Measurements from ENCODE around the gene COL6A3.
A peak's percentile ranks its signal among the peaks of the same experiment; 100 is the strongest.

Gene COL6A3, protein sequence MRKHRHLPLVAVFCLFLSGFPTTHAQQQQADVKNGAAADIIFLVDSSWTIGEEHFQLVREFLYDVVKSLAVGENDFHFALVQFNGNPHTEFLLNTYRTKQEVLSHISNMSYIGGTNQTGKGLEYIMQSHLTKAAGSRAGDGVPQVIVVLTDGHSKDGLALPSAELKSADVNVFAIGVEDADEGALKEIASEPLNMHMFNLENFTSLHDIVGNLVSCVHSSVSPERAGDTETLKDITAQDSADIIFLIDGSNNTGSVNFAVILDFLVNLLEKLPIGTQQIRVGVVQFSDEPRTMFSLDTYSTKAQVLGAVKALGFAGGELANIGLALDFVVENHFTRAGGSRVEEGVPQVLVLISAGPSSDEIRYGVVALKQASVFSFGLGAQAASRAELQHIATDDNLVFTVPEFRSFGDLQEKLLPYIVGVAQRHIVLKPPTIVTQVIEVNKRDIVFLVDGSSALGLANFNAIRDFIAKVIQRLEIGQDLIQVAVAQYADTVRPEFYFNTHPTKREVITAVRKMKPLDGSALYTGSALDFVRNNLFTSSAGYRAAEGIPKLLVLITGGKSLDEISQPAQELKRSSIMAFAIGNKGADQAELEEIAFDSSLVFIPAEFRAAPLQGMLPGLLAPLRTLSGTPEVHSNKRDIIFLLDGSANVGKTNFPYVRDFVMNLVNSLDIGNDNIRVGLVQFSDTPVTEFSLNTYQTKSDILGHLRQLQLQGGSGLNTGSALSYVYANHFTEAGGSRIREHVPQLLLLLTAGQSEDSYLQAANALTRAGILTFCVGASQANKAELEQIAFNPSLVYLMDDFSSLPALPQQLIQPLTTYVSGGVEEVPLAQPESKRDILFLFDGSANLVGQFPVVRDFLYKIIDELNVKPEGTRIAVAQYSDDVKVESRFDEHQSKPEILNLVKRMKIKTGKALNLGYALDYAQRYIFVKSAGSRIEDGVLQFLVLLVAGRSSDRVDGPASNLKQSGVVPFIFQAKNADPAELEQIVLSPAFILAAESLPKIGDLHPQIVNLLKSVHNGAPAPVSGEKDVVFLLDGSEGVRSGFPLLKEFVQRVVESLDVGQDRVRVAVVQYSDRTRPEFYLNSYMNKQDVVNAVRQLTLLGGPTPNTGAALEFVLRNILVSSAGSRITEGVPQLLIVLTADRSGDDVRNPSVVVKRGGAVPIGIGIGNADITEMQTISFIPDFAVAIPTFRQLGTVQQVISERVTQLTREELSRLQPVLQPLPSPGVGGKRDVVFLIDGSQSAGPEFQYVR (N-terminal part only)

DNA sequence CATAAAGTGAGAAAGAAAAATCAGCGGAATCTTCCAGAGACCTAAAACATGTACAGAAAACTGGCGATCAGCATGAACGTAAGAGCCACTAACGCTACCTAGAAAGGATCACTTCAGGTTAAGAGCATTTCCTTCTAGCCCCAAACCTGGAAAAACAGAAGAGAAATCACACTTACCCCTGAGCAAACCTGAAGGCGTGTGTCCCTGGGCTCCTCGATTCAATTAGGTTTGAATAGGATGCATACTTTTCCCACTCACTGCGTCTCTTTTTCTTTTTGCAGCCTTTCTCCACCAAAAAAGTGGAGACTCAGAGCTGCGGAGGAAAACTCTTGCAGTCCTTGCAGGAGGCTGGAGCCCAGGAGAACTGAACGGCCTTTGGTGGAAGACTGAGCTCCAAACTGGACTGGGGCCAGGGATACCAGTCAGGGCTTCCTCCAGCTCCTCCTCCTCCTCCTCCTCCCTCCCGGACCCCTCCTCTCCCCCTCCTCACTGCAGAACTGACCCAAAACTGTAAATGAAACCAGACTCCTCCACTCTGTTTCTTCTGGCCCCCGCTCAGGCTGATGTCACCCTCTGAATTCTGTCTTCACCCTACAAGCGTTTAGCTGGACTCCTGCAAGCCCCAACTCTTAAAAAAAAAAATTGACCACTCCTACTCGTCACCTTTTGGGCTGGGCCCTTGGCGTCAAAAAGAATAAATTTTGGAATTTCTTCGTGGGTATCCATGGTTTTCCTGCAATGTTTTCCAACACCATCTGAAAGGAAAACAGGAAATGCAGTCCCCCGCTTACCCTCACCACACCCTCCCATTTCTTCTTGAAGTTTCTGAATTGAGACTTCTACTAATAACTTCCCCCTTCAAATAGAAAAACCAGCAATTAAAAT, at the start of gene COL6A3:
Gene COL6A3, minus strand, starts transcription at position 388 of the 885 bp plus-strand sequence. CDS start 17,347 bp downstream, outside the sequence.
- peak within 1 kb of the TSS; percentile 90 for H3K27ac Mint-ChIP-seq

DNA sequence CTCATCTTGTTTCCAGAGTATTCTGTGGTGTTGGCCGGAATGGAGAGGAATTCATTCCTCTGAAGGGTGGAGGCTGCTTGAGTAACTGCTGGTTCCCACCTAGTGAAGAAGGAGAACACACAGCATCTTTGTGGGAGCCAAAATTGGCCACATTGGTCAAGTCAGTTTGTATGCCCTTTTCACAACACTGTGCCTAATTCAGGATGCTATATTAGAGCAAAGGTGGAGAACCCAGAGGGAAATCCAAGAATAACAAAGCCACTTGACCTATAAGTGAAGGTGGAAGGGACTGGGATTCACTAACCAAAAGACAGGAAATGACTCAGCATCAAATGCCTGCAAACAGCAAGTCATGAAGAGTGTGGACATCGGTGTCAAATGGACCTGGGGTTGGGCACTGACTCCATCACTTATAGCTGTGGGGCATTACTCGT, 45.8 kb upstream of the COL6A3 start:
- Mint-ChIP-seq H3K27ac (no peak overlapping the region), H3K27me3 (ENCODE audit: low read depth, poor library complexity) (peaks cover 21% of the 10 kb centered on the region), H3K4me1 (peaks cover 14% of the 10 kb centered on the region), H3K4me3 (no peak overlapping the region), H3K36me3 (ENCODE audit: low read depth) (no peaks in the 10 kb centered on the region), H3K9me3 (peaks cover 16% of the 10 kb centered on the region)
- TF ChIP-seq, protein P1, sequence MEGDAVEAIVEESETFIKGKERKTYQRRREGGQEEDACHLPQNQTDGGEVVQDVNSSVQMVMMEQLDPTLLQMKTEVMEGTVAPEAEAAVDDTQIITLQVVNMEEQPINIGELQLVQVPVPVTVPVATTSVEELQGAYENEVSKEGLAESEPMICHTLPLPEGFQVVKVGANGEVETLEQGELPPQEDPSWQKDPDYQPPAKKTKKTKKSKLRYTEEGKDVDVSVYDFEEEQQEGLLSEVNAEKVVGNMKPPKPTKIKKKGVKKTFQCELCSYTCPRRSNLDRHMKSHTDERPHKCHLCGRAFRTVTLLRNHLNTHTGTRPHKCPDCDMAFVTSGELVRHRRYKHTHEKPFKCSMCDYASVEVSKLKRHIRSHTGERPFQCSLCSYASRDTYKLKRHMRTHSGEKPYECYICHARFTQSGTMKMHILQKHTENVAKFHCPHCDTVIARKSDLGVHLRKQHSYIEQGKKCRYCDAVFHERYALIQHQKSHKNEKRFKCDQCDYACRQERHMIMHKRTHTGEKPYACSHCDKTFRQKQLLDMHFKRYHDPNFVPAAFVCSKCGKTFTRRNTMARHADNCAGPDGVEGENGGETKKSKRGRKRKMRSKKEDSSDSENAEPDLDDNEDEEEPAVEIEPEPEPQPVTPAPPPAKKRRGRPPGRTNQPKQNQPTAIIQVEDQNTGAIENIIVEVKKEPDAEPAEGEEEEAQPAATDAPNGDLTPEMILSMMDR (IDR thresholded peaks at IDR 0.05) = no peak
- DNase-seq = no peak

More for the DNA sequence above, at the start of gene COL6A3:
- no peaks in the 10 kb centered on the region for H3K36me3 Mint-ChIP-seq (ENCODE audit: low read depth)
- H3K4me3 Mint-ChIP-seq = peak within 1 kb of the TSS; percentile 80
- H3K27me3 Mint-ChIP-seq (ENCODE audit: low read depth, poor library complexity) = peaks cover 7% of the 10 kb centered on the region
- TF ChIP-seq, protein P1 (IDR thresholded peaks at IDR 0.05) = no peak
- H3K4me1 Mint-ChIP-seq = peaks cover 75% of the 10 kb centered on the region
- no peak for DNase-seq
- H3K9me3 Mint-ChIP-seq = peaks cover 7% of the 10 kb centered on the region

DNA sequence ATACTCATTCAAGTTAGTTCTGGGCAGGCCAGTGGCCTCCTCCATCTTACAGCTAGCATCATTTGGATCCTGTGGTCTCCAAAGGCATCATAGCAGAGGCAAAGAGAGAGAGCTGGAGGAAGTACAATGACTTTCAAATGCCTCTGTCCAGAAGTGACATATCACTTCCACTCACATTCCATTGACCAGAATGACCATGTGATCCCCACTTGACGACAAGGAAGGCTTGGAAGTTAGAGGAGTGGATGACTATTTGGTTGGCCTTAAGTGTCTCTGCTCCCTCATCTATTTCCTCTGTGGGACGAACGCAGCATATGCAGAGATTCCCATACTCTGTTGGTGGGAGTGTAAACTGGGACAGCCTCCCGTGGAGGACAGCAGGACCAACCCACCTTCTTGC, 45.3 kb upstream of the COL6A3 start:
- H3K4me1 Mint-ChIP-seq = peaks cover 14% of the 10 kb centered on the region
- TF ChIP-seq, protein P1 (IDR thresholded peaks at IDR 0.05) = no peak
- peaks cover 21% of the 10 kb centered on the region for H3K27me3 Mint-ChIP-seq (ENCODE audit: low read depth, poor library complexity)
- H3K4me3 Mint-ChIP-seq = no peak overlapping the region
- no peak overlapping the region for H3K27ac Mint-ChIP-seq
- no peak for DNase-seq
- H3K36me3 Mint-ChIP-seq (ENCODE audit: low read depth) = no peaks in the 10 kb centered on the region
- H3K9me3 Mint-ChIP-seq = peaks cover 19% of the 10 kb centered on the region

DNA sequence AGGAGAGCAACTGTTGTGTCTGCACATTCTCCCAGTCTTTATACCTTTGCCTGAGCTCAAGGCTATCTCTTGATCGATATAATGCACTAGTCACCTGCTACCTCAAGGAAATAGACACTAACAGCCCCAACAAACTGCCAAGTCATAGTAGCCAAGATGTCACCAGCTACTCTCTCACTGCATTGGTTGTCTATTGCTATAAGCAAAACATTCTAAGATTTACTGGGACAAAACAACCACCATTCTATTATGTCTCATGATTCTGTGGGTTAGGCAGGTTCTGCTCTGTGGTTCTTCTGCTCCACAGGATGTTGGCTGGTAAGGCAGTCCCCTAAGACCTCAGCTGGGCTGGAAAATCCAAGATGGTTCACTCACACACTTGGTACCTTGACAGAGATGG, 44.6 kb upstream of the COL6A3 start:
- no peak for DNase-seq
- Mint-ChIP-seq H3K27me3 (ENCODE audit: low read depth, poor library complexity) (peaks cover 21% of the 10 kb centered on the region), H3K9me3 (peaks cover 21% of the 10 kb centered on the region), H3K4me1 (peaks cover 17% of the 10 kb centered on the region), H3K36me3 (ENCODE audit: low read depth) (no peaks in the 10 kb centered on the region), H3K27ac (no peak overlapping the region), H3K4me3 (no peak overlapping the region)
- TF ChIP-seq, protein P1 (IDR thresholded peaks at IDR 0.05) = no peak

DNA sequence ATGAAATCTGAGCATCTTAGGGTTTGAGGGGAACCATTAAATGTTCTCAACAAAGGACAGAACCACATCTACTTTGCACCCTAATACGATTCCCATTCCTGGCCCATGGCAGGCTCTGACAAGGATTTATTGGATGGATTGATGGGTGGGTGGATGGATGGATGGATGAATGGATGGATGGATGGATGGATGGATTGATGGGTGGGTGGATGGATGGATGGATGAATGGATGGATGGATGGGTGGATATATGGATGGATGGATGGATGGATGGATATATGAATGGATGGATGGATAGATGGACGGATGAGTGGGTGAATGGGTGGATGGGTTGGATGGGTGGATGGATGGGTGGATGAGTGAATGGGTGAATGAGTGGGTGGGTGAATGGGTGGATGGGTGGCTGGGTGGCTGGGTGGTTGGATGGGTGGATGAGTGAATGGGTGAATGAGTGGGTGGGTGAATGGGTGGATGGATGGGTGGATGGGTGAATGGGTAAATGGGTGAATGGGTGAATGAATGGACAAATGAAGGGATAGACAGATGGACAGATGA, 43.5 kb upstream of the COL6A3 start:
- DNase-seq = no peak
- TF ChIP-seq, protein P1 (IDR thresholded peaks at IDR 0.05) = no peak
- peaks cover 18% of the 10 kb centered on the region for H3K9me3 Mint-ChIP-seq
- no peak overlapping the region for H3K27ac Mint-ChIP-seq
- H3K36me3 Mint-ChIP-seq (ENCODE audit: low read depth) = no peaks in the 10 kb centered on the region
- H3K27me3 Mint-ChIP-seq (ENCODE audit: low read depth, poor library complexity) = peaks cover 21% of the 10 kb centered on the region
- H3K4me3 Mint-ChIP-seq = no peak overlapping the region
- peaks cover 26% of the 10 kb centered on the region for H3K4me1 Mint-ChIP-seq
